Rectal smooth muscle tissue (tissue), 1 donor: Measurements from ENCODE around the gene GPC5.

Experiments
- H3K27ac ChIP-seq: one replicate; pipeline ENCODE4 v1.7.0; 2013; ENCODE audit warnings: low read depth, low read length, inconsistent platforms
- H3K27me3 ChIP-seq: one replicate; pipeline ENCODE4 v1.7.0; 2013; ENCODE audit warnings: low read length; ENCODE audit not compliant: control insufficient read depth, insufficient read depth
- H3K36me3 ChIP-seq: one replicate; pipeline ENCODE4 v1.7.0; 2013; ENCODE audit warnings: low read length; ENCODE audit not compliant: control insufficient read depth, insufficient read depth
- H3K4me1 ChIP-seq: one replicate; pipeline ENCODE4 v1.7.0; 2013; ENCODE audit warnings: low read length; ENCODE audit not compliant: control insufficient read depth, insufficient read depth
- H3K4me3 ChIP-seq: one replicate; pipeline ENCODE4 v1.7.0; 2013; ENCODE audit warnings: low read length
- H3K9ac ChIP-seq: one replicate; pipeline ENCODE4 v1.7.0; 2013; ENCODE audit warnings: low read length

GPC5 gene

DNA sequence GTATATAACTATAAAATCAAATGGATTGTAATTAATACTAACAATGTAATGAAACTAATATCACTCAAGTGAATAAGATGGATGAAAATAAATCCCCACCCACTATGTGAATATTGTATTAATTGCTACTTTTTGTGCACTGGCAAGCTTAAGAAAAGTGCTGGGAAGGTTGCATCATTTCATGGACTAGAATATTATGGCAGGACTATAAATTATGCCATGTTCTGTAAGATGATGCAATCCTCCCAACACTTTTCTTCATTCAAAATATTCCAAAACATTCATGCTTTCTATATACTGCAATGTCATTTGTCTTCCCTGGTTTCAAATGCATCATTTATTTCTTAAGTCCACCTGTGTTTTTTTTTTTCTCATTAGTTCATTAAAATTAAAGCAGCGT, 1370.6 kb downstream of the GPC5 start:
- Histone ChIP-seq H3K4me3 (no peak overlapping the region), H3K4me1 (no peaks in the 10 kb centered on the region), H3K27me3 (no peaks in the 10 kb centered on the region), H3K36me3 (no peaks in the 10 kb centered on the region), H3K27ac (no peak overlapping the region), H3K9ac (no peak overlapping the region)

GRCh38 chr13:92775658-92776057, 1377.2 kb downstream of the GPC5 start:
- H3K27ac ChIP-seq: no peak overlapping the region
- no peak overlapping the region for H3K4me3 ChIP-seq
- H3K36me3 ChIP-seq: no peaks in the 10 kb centered on the region
- no peak overlapping the region for H3K9ac ChIP-seq
- H3K27me3 ChIP-seq: no peaks in the 10 kb centered on the region
- no peaks in the 10 kb centered on the region for H3K4me1 ChIP-seq

DNA sequence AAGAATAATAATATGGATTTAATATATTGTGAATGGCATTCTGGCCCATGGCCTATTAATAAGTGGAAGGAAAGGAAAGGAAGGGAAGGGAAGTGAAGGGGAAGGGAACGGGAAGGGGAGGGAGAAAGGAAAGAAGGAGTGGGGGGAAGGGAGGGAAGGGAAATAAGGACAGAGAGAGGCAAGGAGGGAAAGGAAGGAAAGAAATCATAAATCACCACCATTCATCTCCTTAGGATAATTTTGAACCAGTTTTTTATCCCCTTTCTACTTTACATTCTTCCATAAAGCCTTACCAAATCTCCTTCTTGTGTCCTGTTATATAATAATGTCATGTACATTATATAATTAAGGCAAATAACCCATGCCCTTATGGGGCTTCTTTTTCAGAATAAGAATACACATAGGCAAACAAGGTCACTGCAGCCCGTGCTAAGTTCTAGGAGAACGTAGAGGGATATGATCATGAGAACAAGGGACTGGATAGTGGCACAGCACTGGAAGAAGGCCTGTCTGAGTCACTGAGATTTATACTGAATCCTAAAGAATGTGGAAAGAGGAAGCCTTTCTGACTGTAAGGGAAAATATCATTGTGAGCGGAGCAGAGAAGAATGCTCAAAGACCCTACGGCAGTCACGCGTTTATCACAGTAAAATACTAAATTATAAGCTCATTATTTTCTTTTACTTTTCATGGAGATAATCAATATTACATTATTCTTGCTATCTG, 1383.7 kb downstream of the GPC5 start:
- H3K4me3 ChIP-seq: no peak overlapping the region
- H3K9ac ChIP-seq: no peak overlapping the region
- no peak overlapping the region for H3K27ac ChIP-seq
- H3K36me3 ChIP-seq: no peaks in the 10 kb centered on the region
- H3K4me1 ChIP-seq: no peaks in the 10 kb centered on the region
- no peaks in the 10 kb centered on the region for H3K27me3 ChIP-seq

DNA sequence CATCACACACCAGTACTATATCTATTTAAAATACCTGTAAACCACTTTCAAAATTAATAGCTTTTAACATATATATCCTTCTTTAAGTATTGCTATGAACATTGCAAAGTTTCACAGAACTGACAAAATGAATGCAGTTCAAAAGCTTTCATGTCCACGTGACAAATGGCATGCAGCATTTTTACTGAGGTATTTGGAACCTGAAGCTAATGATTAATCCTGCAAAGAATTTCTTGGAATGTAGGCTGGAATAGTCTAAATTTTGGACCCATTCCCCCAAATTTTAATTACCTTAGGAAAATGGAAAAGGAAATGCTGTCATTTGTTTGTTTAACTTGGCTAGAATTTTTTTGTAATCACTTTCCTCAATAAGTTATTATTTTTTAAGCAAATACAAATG, 1404.4 kb downstream of the GPC5 start:
- no peaks in the 10 kb centered on the region for H3K27me3 ChIP-seq
- no peak overlapping the region for H3K9ac ChIP-seq
- no peak overlapping the region for H3K27ac ChIP-seq
- no peaks in the 10 kb centered on the region for H3K36me3 ChIP-seq
- no peak overlapping the region for H3K4me3 ChIP-seq
- peaks cover 3% of the 10 kb centered on the region for H3K4me1 ChIP-seq

GRCh38 chr13:92804346-92804745, 1405.9 kb downstream of the GPC5 start:
- H3K27me3 ChIP-seq: no peaks in the 10 kb centered on the region
- no peaks in the 10 kb centered on the region for H3K36me3 ChIP-seq
- no peak overlapping the region for H3K27ac ChIP-seq
- peaks cover 3% of the 10 kb centered on the region for H3K4me1 ChIP-seq
- H3K4me3 ChIP-seq: no peak overlapping the region
- no peak overlapping the region for H3K9ac ChIP-seq

- Histone ChIP-seq H3K27ac (no peak overlapping the region), H3K4me1 (peaks cover 3% of the 10 kb centered on the region), H3K27me3 (no peaks in the 10 kb centered on the region), H3K9ac (no peak overlapping the region), H3K4me3 (no peak overlapping the region), H3K36me3 (no peaks in the 10 kb centered on the region)
Observed at GRCh38 chr13:92804926-92805325, 1406.5 kb downstream of the GPC5 start.

GRCh38 chr13:92805766-92806165, 1407.3 kb downstream of the GPC5 start:
- Histone ChIP-seq H3K27me3 (no peaks in the 10 kb centered on the region), H3K9ac (no peak overlapping the region), H3K4me3 (peak overlapping the region; percentile 54), H3K36me3 (no peaks in the 10 kb centered on the region), H3K4me1 (peaks cover 3% of the 10 kb centered on the region), H3K27ac (peak overlapping the region; percentile 67)

GRCh38 chr13:92806215-92806614, 1407.8 kb downstream of the GPC5 start:
- Histone ChIP-seq H3K27ac (peak overlapping the region; percentile 67), H3K9ac (no peak overlapping the region), H3K27me3 (no peaks in the 10 kb centered on the region), H3K4me1 (peaks cover 3% of the 10 kb centered on the region), H3K36me3 (no peaks in the 10 kb centered on the region), H3K4me3 (peak overlapping the region; percentile 54)

- Histone ChIP-seq H3K4me3 (no peak overlapping the region), H3K27me3 (no peaks in the 10 kb centered on the region), H3K27ac (no peak overlapping the region), H3K9ac (no peak overlapping the region), H3K36me3 (no peaks in the 10 kb centered on the region), H3K4me1 (peaks cover 3% of the 10 kb centered on the region)
Observed at GRCh38 chr13:92807353-92807752, 1408.9 kb downstream of the GPC5 start.

DNA sequence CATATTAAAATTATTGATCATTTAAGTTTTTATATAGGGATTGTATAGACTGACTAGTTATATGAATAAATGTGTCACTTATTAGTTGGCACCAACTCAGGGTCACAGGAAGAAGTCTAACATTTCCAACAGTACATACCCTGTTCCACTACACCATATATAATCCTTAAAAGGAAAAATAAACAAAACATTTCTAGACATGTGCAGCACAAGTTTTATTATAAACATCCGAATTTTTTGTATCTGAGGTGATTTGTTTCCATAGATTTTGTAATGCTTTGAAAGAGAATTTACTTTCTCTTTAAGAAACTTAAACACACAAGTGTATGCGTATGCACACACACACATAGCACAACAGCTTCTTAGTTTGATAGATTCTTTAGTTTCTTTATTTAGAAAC, 1409.5 kb downstream of the GPC5 start:
- H3K4me3 ChIP-seq: no peak overlapping the region
- H3K9ac ChIP-seq: no peak overlapping the region
- H3K4me1 ChIP-seq: peaks cover 3% of the 10 kb centered on the region
- H3K27ac ChIP-seq: no peak overlapping the region
- no peaks in the 10 kb centered on the region for H3K36me3 ChIP-seq
- no peaks in the 10 kb centered on the region for H3K27me3 ChIP-seq

DNA sequence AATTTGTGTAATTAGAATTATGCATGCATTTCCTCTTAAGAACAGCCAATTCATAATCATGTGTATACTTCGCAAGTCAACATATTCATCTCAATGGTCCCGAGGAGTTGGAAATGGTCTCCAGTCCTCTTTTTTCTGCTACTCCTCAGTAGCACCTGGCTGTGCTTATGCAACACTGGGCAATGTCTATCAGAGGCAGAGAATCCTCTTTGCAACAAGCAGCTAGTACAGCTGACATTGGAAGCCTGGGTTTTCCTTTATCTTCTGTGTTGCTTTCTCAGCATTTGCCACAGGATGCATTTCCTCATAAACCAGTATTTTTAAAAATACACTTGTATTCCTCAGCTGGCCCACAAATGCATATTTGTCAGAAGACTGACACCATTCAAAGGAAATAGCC, 1422.9 kb downstream of the GPC5 start:
- no peaks in the 10 kb centered on the region for H3K36me3 ChIP-seq
- H3K4me3 ChIP-seq: no peak overlapping the region
- no peak overlapping the region for H3K27ac ChIP-seq
- H3K4me1 ChIP-seq: no peaks in the 10 kb centered on the region
- no peak overlapping the region for H3K9ac ChIP-seq
- no peaks in the 10 kb centered on the region for H3K27me3 ChIP-seq

- H3K4me3 ChIP-seq: no peak overlapping the region
- no peak overlapping the region for H3K9ac ChIP-seq
- no peaks in the 10 kb centered on the region for H3K36me3 ChIP-seq
- H3K27me3 ChIP-seq: no peaks in the 10 kb centered on the region
- no peak overlapping the region for H3K27ac ChIP-seq
- no peaks in the 10 kb centered on the region for H3K4me1 ChIP-seq
Observed at GRCh38 chr13:92823059-92823458, 1424.6 kb downstream of the GPC5 start.

DNA sequence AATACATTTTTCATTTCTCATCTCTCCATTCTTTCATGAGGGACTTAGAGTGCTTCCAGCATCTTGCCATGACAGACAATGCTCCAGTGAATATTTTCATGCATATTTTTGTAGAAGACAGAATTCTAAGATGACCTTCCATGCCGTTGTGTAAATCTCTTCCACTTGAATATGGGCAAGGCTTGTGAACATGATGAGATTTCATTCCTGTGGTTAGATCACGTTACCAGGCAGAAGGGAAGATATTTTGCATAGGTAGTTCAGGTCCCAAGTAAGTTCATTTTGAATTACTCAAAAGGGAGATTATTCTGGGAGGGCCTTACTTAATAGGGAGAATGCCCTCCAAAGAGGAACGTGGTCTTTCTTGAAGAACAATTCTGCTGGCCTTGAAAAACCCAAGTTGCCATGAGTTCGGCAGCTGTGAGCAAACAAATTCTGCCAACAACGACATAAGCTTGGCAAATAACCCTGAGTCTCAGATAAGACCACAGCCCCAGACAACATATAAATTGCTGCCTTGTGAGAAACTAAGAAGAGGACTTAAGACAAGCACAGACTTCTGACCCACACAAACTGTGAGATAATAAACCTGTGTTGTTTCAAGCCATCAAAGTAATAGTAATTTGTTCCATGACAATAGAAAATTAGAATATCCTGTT, 1427.6 kb downstream of the GPC5 start:
- Histone ChIP-seq H3K27me3 (no peaks in the 10 kb centered on the region), H3K9ac (no peak overlapping the region), H3K27ac (no peak overlapping the region), H3K4me3 (no peak overlapping the region), H3K36me3 (no peaks in the 10 kb centered on the region), H3K4me1 (no peaks in the 10 kb centered on the region)
